ENCODE data around the gene GTPBP4. TPM values are rescaled to one million over a fixed set of nuclear protein-coding genes. Genes with fewer than 3 reads are reported as not detected.

Gene GTPBP4
- total and polyA plus RNA-seq, 2 of the 8 experiments (the other 6 are each of a cell fraction or from before 2014, with no cell fraction given) = 16.9 to 98.1 TPM

GRCh38 chr10:1036341-1036791 is 48.1 kb downstream of the GTPBP4 start (continued):
- no peak for TF ChIP-seq SIN3A (conservative IDR thresholded peaks at IDR 0.05 in 1 of 2, IDR thresholded peaks at IDR 0.05 in 1 of 2; ENCODE audit: low read depth in 1 of 2, low read length in 2 of 2)
- no peak for TF ChIP-seq RNF2 (IDR thresholded peaks at IDR 0.05; ENCODE audit: borderline replicate concordance, low read depth, low read length, missing control alignments, poor library complexity, severe bottlenecking)

Measured in H1 (cell line).